ENCODE results near the gene NTN1. TPM values are rescaled to one million over a fixed set of nuclear protein-coding genes. Genes with fewer than 3 reads are reported as not detected.

NTN1 gene
- total RNA-seq, 2 donors from 2014 or later = 68.8 to 79.0 TPM

DNA sequence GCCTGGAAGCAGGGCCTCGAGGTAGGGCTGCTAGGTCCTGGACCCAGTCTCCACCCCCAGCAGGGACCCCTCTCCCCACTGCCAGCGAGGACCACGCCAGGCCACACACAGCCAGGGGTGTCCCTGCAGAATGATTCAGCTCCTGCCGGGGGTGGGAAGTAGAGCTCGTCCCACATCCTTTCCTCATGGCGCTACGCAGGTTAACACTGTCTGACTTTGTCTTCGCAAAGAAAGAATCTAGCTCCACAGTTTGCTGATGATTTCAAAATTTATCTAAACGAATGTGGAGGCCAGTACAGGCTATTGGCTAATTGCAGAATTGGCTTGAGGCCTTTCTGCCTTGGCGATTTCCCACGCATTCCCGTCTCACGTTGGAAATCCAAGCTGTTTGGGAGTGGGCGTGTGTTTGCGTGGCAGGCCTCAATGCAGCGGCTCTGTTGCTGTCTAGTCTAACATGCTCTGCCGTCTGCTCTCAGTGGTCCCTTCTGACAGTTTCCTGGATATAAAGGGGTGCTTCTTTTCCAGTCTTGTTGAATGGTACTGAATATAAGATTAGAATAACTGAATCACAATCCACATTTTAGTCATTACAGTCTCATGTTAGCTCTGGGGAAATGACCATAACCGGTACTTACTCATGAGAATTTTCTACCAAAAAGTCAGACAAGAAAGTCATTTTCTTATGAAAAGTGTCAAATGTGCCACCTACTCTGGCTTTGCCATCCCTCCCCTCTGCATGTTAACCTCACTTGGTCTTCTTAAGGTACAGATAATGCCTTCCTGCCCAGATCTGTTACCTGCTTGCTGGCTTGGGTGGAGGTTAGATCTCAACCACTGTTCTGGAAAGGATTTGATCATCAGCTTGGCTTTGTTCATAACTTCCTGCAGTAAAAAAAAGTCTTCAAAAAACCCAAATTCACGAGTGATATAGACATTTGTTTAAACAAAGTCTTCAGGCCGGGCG is 252.4 kb downstream of the NTN1 start:
- Histone ChIP-seq H3K36me3 (no peaks in the 10 kb centered on the region), H3K9me3 (no peaks in the 10 kb centered on the region), H3K4me1 (ENCODE audit: control insufficient read depth in 1 of 2, low read depth in 2 of 2) (peaks cover 0 to 11% of the 10 kb centered on the region in 2 donors), H3K4me3 (no peak overlapping the region), H3K27ac (no peak overlapping the region), H3K27me3 (replicated peaks; ENCODE audit: insufficient read depth) (no peaks in the 10 kb centered on the region)
- DNase-seq (ENCODE audit: low spot score) = no peak
- no peak for ATAC-seq (ENCODE audit: insufficient number of reproducible peaks, low FRiP score, low read depth)
- TF ChIP-seq, protein P1, sequence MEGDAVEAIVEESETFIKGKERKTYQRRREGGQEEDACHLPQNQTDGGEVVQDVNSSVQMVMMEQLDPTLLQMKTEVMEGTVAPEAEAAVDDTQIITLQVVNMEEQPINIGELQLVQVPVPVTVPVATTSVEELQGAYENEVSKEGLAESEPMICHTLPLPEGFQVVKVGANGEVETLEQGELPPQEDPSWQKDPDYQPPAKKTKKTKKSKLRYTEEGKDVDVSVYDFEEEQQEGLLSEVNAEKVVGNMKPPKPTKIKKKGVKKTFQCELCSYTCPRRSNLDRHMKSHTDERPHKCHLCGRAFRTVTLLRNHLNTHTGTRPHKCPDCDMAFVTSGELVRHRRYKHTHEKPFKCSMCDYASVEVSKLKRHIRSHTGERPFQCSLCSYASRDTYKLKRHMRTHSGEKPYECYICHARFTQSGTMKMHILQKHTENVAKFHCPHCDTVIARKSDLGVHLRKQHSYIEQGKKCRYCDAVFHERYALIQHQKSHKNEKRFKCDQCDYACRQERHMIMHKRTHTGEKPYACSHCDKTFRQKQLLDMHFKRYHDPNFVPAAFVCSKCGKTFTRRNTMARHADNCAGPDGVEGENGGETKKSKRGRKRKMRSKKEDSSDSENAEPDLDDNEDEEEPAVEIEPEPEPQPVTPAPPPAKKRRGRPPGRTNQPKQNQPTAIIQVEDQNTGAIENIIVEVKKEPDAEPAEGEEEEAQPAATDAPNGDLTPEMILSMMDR (IDR thresholded peaks at IDR 0.05) = no peak

DNA sequence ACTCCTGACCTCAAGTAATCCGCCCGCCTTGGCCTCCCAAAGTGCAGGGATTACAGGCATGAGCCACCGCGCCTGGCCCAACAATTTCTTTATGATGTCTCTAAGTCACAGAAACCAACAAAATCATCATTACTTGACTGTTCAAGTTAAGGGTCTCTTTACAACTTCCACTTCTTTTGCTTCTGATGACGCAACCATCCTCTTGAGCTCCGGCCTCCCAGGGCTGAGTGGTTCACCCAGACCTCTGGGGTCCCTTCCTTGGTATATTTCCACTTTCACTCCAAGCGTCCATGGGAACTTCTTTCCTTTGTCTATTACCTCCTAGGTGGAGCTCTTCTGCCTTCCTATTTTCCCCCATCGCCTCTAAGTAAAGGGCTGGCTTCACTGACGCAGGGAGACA is 253.7 kb downstream of the NTN1 start:
- no peaks in the 10 kb centered on the region for H3K36me3 ChIP-seq
- H3K27ac ChIP-seq = no peak overlapping the region
- no peak for ATAC-seq (ENCODE audit: insufficient number of reproducible peaks, low FRiP score, low read depth)
- peaks cover 0 to 11% of the 10 kb centered on the region in 2 donors for H3K4me1 ChIP-seq (ENCODE audit: control insufficient read depth in 1 of 2, low read depth in 2 of 2)
- no peak for DNase-seq (ENCODE audit: low spot score)
- H3K27me3 ChIP-seq (replicated peaks; ENCODE audit: insufficient read depth) = no peaks in the 10 kb centered on the region
- TF ChIP-seq, protein P1 (IDR thresholded peaks at IDR 0.05) = no peak
- H3K4me3 ChIP-seq = no peak overlapping the region
- no peaks in the 10 kb centered on the region for H3K9me3 ChIP-seq

DNA sequence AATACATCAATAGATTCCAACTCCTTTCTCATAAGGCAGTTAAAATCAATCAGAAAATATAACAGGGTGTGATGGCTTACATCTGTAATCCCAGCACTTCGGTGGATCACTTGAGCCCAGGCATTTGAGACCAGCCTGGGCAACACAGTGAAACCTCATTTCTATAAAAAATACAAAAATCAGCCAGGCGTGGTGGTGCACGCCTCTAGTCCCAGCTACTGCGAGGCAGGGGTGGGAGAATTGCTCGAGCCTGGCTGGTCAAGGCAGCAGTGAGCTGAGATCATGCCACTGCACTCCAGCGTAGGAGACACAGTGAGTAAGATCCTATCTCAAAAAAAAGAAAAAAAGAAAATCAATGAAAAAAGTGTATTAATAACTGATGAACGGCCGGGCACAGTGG is 258.6 kb downstream of the NTN1 start:
- TF ChIP-seq, protein P1 (IDR thresholded peaks at IDR 0.05) = no peak
- ATAC-seq (ENCODE audit: insufficient number of reproducible peaks, low FRiP score, low read depth) (no peak), DNase-seq (ENCODE audit: low spot score) (no peak)
- peaks cover 0 to 3% of the 10 kb centered on the region in 2 donors for H3K4me1 ChIP-seq (ENCODE audit: control insufficient read depth in 1 of 2, low read depth in 2 of 2)
- H3K4me3 ChIP-seq = no peak overlapping the region
- H3K27ac ChIP-seq = no peak overlapping the region
- H3K36me3 ChIP-seq = no peaks in the 10 kb centered on the region
- no peaks in the 10 kb centered on the region for H3K27me3 ChIP-seq (replicated peaks; ENCODE audit: insufficient read depth)
- no peaks in the 10 kb centered on the region for H3K9me3 ChIP-seq

DNA sequence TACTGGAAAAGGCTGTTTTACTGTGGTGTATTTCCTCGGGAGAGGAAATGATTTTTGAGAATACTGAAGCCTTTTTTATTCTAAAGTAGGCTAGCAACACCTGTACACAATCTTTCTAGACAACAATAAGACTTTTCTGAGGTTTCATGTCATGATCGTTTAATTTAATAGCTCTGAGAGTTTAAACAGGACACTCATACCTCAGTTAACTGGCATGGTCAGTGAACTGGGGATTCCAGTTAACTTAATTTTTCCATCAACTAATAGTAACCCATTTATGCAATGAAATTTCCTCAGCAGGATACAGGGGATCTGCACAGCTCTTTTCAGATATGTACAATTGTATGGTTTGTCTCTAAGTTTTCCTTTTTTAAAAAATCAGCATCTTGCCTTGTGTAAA is 262.6 kb downstream of the NTN1 start:
- Histone ChIP-seq H3K27me3 (replicated peaks; ENCODE audit: insufficient read depth) (no peaks in the 10 kb centered on the region), H3K27ac (no peak overlapping the region), H3K9me3 (no peaks in the 10 kb centered on the region), H3K4me1 (ENCODE audit: control insufficient read depth in 1 of 2, low read depth in 2 of 2) (peaks cover 0 to 6% of the 10 kb centered on the region in 2 donors), H3K36me3 (no peaks in the 10 kb centered on the region), H3K4me3 (no peak overlapping the region)
- DNase-seq (ENCODE audit: low spot score) (no peak), ATAC-seq (ENCODE audit: insufficient number of reproducible peaks, low FRiP score, low read depth) (no peak)
- TF ChIP-seq, protein P1 (IDR thresholded peaks at IDR 0.05) = no peak

DNA sequence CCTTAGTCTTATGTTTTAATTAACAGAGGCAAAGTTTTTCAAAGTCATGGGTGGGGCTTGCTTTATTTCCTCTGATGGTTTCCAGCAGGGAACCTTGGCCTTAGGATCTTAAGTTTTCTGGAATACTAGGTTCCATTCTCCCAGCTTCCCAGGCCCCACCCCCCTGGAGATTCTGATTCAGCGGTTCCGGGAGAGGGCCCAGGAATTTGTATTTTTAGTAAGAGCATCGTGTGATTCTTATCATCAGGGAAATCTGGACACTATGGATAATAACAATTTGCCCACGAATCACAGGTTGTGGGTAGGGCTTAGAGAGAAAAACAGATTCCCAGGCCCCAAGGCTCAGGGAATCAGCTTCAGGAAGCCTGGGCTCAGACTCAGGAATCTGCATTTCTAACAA is 263.6 kb downstream of the NTN1 start:
- TF ChIP-seq, protein P1 (IDR thresholded peaks at IDR 0.05) = no peak
- no peak for ATAC-seq (ENCODE audit: insufficient number of reproducible peaks, low FRiP score, low read depth)
- Histone ChIP-seq H3K36me3 (no peaks in the 10 kb centered on the region), H3K4me3 (no peak overlapping the region), H3K27ac (no peak overlapping the region), H3K27me3 (replicated peaks; ENCODE audit: insufficient read depth) (no peaks in the 10 kb centered on the region), H3K4me1 (ENCODE audit: control insufficient read depth in 1 of 2, low read depth in 2 of 2) (peaks cover 0 to 6% of the 10 kb centered on the region in 2 donors), H3K9me3 (no peaks in the 10 kb centered on the region)
- DNase-seq (ENCODE audit: low spot score) = no peak
